Astrocyte of the cerebellum (primary cell): ENCODE data around the gene MEGF11.

Experiments
- DNase-seq: peaks from one replicate; pipeline ENCODE4 v3.0.0-alpha.2; 2011; ENCODE audit warnings: low read depth
- H3K4me3 ChIP-seq: 2 replicates; pipeline ENCODE4 v1.5.1; 2011; ENCODE audit warnings: mild to moderate bottlenecking, low read depth, low read length, moderate library complexity
- CTCF ChIP-seq: IDR thresholded peaks from 2 replicates; pipeline ENCODE4 v1.5.1; 2012; ENCODE audit warnings: low read length, low read depth, moderate library complexity, mild to moderate bottlenecking; ENCODE audit errors: missing control alignments
- in situ Hi-C: cut with HindIII; loops from 2 replicates; pipeline ENCODE4 v1.10.0; 2017; ENCODE audit warnings: low sequenced_read_pairs

Gene MEGF11

GRCh38 chr15:66293419-66294156 is 40.0 kb upstream of the MEGF11 start, which contains the start of gene DIS3L:
Gene DIS3L, plus strand, starts transcription at chr15:66293568. Its CDS starts 29 bp downstream, at chr15:66293597.
- H3K4me3 ChIP-seq, result peak within 1 kb of the TSS; percentile 51
- in situ Hi-C loops, result no loop called here
- TF ChIP-seq CTCF, result no peak
- DNase-seq, result no peak

GRCh38 chr15:66292571-66293418 is 39.2 kb upstream of the MEGF11 start:
- in situ Hi-C loops, result no loop called here
- TF ChIP-seq CTCF, result no peak
- H3K4me3 ChIP-seq, result peak overlapping the region; percentile 51
- DNase-seq, result no peak

GRCh38 chr15:66291816-66292570 is 38.4 kb upstream of the MEGF11 start:
- in situ Hi-C loops, result no loop called here
- no peak for DNase-seq
- no peak overlapping the region for H3K4me3 ChIP-seq
- no peak for TF ChIP-seq CTCF

- in situ Hi-C loops, result no loop called here
- no peak for DNase-seq
- no peak overlapping the region for H3K4me3 ChIP-seq
- TF ChIP-seq CTCF, result no peak
These were observed 37.0 kb upstream of the MEGF11 start for GRCh38 chr15:66290518-66290917.

GRCh38 chr15:66290007-66290406 is 36.5 kb upstream of the MEGF11 start:
- no peak overlapping the region for H3K4me3 ChIP-seq
- TF ChIP-seq CTCF, result no peak
- in situ Hi-C loops, result no loop called here
- DNase-seq, result no peak

- H3K4me3 ChIP-seq, result no peak overlapping the region
- in situ Hi-C loops, result no loop called here
- no peak for DNase-seq
- TF ChIP-seq CTCF, result no peak
These were observed 35.1 kb upstream of the MEGF11 start for GRCh38 chr15:66288551-66289185.
